Stimulated activated CD8-positive, alpha-beta memory T cell treated with anti-CD3 and anti-CD28 coated beads, Interleukin-4, amount 100 ng/mL, for 4 hours (primary cell): ENCODE results near the gene PCDHGA12.
"Not testable (repeated sequence)": the region's sequence is repeated elsewhere in the genome, so short reads cannot be mapped to it uniquely, and the experiment has no call there.

Experiments used
- DNase-seq, 2 donors: peaks; one replicate each; pipeline ENCODE4 v3.0.0-alpha.2; 2020; ENCODE audit warnings: low read depth in 2 of 2, low spot score in 1 of 2

Gene PCDHGA12

DNA sequence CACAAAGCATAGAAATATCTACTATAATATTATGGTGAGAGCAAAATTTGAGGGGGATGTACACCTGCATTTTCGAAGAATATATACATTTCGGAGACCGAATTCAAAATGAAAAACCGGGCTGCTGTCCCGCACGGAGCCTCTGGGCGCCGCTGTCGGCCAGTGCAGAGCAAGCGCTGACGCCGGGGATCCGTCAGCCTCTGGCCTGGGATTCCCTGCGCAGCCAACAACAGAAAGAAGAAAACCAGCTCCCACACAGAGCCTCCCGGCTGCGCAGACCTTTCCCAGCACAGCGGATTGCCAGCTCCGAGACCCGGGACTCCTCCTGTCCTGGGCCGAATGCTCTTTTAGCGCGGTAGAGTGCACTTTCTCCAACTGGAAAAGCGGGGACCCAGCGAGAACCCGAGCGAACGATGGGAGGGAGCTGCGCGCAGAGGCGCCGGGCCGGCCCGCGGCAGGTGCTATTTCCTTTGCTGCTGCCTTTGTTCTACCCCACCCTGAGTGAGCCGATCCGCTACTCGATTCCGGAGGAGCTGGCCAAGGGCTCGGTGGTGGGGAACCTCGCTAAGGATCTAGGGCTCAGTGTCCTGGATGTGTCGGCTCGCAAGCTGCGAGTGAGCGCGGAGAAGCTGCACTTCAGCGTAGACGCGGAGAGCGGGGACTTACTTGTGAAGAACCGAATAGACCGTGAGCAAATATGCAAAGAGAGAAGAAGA lies 22.4 kb upstream of the PCDHGA12 start, which contains the start of gene PCDHGB6:
Gene PCDHGB6 (plus strand): TSS at position 232 of the 716 bp plus-strand sequence. CDS start 182 bp downstream, at position 414.
- DNase-seq, result not testable (repeated sequence)

DNA sequence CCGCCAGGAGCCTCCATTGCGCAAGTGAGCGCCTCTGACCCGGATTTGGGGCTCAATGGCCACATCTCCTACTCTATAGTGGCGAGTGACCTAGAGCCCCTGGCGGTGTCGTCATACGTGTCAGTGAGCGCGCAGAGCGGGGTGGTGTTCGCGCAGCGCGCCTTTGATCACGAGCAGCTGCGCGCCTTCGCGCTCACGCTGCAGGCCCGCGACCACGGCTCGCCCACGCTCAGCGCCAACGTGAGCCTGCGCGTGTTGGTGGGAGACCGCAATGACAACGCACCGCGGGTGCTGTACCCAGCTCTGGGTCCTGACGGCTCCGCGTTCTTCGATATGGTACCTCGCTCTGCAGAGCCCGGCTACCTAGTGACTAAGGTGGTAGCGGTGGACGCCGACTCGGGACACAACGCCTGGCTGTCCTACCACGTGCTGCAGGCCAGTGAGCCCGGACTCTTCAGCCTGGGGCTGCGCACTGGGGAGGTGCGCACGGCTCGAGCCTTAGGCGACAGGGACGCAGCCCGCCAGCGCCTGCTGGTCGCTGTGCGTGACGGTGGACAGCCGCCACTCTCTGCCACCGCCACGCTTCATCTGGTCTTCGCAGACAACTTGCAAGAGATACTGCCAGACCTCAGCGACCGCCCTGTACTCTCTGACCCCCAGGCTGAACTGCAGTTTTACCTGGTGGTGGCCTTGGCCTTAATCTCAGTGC lies 20.6 kb upstream of the PCDHGA12 start:
- no peak for DNase-seq

DNA sequence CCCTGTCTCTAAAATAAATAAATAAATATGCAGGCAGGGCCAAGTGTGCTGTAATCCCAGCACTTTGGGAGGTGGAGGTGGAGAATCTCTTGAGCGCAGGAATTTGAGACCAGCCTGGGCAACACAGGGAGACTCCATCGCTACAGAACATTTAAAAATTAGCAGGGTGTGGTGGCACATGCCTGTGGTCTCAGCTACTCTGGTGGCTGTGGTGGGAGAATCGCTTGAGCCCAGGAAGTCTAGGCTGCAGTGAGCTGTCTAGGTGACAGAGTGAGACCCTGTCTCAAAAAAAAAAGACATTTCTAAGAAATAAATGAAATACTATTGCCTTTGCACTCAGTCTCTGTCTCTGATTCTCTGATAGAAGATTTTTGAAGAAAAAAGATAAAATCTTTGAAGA lies 18.7 kb upstream of the PCDHGA12 start:
- no peak for DNase-seq

GRCh38 chr5:141412854-141413539 lies 17.3 kb upstream of the PCDHGA12 start, which contains the start of gene PCDHGA10:
PCDHGA10 (plus strand) TSS chr5:141412987; CDS start chr5:141413176, 189 bp downstream.
- no peak for DNase-seq

DNA sequence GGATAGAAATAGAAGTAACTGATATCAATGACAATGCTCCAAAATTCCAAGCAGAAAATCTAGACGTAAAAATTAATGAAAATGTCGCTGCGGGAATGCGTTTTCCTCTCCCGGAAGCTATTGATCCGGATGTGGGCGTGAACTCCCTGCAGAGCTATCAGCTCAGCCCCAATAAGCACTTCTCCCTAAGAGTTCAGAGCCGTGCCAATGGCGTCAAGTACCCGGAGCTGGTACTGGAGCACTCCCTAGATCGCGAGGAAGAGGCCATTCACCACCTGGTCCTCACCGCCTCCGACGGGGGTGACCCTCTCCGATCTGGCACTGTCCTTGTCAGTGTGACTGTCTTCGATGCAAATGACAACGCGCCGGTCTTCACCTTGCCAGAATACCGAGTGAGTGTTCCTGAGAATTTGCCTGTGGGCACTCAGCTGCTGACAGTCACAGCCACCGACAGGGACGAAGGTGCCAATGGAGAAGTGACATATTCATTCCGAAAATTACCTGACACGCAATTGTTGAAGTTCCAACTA lies 16.7 kb upstream of the PCDHGA12 start:
- no peak for DNase-seq

GRCh38 chr5:141414548-141415274 lies 15.6 kb upstream of the PCDHGA12 start:
- DNase-seq, result not testable (repeated sequence)

GRCh38 chr5:141415275-141415618 lies 15.1 kb upstream of the PCDHGA12 start:
- not testable (repeated sequence) for DNase-seq

DNA sequence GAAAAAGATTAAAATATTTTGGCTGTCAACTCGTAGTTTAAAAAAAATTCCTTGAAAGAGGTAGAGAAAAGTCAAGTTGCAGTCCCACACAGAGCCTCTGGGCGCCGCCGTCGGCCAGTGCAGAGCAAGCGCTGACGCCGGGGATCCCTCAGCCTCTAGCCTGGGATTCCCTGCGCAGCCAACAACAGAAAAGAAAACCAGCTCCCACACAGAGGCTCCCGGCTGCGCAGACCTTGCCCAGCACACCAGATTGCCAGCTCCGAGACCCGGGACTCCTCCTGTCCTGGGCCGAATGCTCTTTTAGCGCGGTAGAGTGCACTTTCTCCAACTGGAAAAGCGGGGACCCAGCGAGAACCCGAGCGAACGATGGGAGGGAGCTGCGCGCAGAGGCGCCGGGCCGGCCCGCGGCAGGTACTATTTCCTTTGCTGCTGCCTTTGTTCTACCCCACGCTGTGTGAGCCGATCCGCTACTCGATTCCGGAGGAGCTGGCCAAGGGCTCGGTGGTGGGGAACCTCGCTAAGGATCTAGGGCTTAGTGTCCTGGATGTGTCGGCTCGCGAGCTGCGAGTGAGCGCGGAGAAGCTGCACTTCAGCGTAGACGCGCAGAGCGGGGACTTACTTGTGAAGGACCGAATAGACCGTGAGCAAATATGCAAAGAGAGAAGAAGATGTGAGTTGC lies 12.7 kb upstream of the PCDHGA12 start, which contains the start of gene PCDHGB7:
Gene PCDHGB7 (plus strand): TSS at position 184 of the 679 bp plus-strand sequence. CDS start 183 bp downstream, at position 367.
- DNase-seq, result not testable (repeated sequence)

DNA sequence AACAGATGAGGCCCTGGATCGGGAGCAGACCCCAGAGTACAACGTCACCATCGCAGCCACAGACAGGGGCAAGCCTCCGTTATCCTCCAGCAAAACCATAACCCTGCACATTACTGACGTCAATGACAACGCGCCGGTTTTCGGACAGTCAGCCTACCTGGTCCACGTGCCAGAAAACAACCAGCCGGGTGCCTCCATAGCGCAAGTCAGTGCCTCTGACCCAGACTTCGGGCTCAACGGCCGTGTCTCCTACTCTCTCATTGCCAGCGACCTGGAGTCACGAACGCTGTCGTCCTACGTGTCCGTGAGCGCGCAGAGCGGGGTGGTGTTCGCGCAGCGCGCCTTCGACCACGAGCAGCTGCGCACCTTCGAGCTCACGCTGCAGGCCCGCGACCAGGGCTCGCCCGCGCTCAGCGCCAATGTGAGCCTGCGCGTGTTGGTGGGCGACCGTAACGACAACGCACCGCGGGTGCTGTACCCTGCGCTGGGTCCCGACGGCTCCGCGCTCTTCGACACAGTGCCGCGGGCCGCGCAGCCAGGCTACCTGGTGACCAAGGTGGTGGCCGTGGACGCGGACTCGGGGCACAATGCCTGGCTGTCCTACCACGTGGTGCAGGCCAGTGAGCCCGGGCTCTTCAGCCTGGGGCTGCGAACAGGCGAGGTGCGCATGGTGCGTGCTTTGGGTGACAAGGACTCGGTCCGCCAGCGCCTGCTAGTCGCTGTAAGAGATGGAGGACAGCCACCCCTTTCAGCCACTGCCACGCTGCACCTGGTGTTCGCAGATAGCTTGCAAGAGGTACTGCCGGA lies 11.0 kb upstream of the PCDHGA12 start:
- no peak for DNase-seq

DNA sequence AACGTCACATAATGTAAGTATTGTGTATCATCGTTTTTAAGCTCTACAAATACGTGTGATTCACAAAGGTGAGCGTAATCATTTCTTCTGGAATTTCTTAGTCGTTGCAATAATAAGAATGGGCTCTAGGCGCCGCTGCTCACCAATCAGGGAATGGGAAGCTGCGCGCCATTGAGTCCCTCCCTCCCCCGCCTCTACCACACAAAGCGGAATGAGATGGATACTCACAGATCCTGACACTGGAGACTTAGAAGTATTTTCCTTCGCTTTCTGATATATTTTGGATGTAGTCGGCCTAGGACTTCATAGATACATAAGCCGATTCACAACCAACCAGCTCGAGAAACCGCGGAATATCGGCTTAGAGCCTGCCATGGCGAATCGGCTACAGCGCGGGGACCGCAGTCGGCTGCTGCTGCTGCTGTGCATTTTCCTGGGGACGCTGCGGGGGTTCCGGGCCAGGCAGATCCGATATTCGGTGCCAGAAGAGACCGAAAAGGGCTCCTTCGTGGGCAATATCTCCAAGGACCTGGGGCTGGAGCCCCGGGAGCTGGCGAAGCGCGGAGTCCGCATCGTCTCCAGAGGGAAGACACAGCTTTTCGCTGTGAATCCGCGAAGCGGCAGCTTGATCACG lies 9.3 kb upstream of the PCDHGA12 start, which contains the start of gene PCDHGA11:
Gene PCDHGA11 (plus strand): TSS at position 197 of the 634 bp plus-strand sequence. CDS start 177 bp downstream, at position 374.
- no peak for DNase-seq

DNA sequence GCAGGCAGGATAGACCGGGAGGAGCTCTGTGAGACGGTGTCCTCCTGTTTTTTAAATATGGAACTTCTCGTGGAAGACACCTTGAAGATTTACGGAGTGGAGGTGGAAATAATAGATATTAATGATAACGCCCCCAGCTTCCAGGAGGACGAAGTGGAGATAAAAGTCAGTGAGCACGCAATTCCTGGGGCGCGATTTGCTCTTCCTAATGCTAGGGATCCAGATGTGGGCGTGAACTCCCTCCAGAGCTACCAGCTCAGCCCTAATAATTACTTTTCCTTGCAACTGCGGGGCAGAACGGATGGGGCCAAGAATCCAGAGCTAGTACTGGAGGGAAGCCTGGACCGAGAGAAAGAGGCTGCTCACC lies 8.8 kb upstream of the PCDHGA12 start:
- no peak for DNase-seq

DNA sequence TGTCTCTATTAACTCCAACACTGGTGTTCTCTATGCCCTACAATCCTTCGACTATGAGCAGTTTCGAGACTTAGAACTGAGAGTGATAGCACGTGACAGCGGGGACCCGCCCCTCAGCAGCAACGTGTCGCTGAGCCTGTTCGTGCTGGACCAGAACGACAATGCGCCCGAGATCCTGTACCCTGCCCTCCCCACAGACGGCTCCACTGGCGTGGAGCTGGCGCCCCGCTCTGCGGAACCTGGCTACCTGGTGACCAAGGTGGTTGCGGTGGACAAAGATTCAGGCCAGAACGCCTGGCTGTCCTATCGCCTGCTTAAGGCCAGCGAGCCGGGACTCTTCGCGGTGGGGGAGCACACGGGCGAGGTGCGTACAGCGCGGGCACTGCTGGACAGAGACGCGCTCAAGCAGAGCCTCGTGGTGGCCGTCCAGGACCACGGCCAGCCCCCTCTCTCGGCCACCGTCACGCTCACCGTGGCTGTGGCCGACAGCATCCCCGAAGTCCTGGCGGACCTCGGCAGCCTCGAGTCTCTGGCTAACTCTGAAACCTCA lies 7.5 kb upstream of the PCDHGA12 start:
- no peak for DNase-seq

DNA sequence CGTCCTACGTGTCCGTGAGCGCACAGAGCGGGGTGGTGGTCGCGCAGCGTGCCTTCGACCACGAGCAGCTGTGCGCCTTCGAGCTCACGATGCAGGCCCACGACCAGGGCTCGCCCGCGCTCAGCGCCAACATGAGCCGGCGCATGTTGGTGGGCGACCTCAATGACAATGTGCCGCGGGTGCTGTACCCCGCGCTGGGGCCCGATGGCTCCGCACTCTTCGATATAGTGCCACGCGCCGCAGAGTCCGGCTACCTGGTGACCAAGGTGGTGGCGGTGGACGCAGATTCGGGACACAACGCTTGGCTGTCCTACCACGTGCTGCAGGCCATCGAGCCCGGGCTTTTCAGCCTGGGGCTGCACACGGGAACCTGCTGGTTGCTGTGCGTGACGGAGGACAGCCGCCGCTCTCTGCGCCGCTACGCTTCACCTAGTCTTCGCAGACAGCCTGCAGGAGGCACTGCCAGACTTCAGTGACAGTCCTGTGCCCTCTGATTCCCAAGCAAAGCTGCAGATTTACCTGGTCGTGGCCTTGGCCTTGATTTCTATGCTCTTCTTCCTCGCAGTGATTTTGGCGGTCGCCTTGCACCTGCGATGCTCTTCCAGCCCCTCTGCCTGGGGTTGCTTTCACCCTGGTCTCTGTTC lies 2.4 kb upstream of the PCDHGA12 start:
- no peak for DNase-seq

GRCh38 chr5:141431286-141431685 lies 979 bp downstream of the PCDHGA12 start:
- DNase-seq, result no peak

DNA sequence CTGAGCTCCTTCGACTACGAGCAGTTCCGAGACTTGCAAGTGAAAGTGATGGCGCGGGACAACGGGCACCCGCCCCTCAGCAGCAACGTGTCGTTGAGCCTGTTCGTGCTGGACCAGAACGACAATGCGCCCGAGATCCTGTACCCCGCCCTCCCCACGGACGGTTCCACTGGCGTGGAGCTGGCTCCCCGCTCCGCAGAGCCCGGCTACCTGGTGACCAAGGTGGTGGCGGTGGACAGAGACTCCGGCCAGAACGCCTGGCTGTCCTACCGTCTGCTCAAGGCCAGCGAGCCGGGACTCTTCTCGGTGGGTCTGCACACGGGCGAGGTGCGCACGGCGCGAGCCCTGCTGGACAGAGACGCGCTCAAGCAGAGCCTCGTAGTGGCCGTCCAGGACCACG lies 2.0 kb downstream of the PCDHGA12 start:
- not testable (repeated sequence) for DNase-seq

- not testable (repeated sequence) for DNase-seq
Observed at GRCh38 chr5:141432726-141433125, 2.4 kb downstream of the PCDHGA12 start.

GRCh38 chr5:141434006-141434405 lies 3.7 kb downstream of the PCDHGA12 start:
- DNase-seq, result no peak

DNA sequence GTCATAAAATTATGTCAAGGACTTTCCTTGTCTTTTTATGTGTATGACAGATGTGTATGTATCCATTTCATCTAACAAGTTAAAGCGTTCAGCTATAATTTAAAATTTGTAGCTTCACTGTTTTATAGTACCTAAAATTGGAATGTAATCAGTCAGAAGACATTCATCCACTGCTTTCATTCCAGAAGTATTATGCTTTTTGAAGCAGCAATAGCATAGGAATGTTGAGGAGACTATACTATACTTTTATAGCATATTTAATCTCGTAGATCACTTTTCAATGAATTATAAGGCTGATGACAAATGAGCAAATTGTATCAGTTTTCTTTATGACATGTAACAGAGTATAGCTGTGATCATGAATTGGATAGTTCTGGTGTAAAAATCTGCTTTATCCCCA lies 6.9 kb downstream of the PCDHGA12 start:
- no peak for DNase-seq
